Brain pericyte (primary cell): ENCODE measurements around the gene TBL1XR1.
A peak's percentile ranks its signal among the peaks of the same experiment; 100 is the strongest.
"Not testable (repeated sequence)": the region's sequence is repeated elsewhere in the genome, so short reads cannot be mapped to it uniquely, and the experiment has no call there.

Experiments used
- DNase-seq: peaks from one replicate; pipeline ENCODE4 v3.0.0-alpha.2; 2012; ENCODE audit warnings: low read depth, low spot score

The TBL1XR1 gene

GRCh38 chr3:177208223-177208622 is 10.9 kb upstream of the TBL1XR1 start:
- DNase-seq: no peak

- no peak for DNase-seq
These were observed 9.7 kb upstream of the TBL1XR1 start for GRCh38 chr3:177206936-177207335.

- no peak for DNase-seq
These were observed 6.6 kb upstream of the TBL1XR1 start for GRCh38 chr3:177203689-177204395.

- not testable (repeated sequence) for DNase-seq
These were observed 5.7 kb upstream of the TBL1XR1 start for GRCh38 chr3:177203016-177203415.

GRCh38 chr3:177201700-177202397 is 4.6 kb upstream of the TBL1XR1 start:
- DNase-seq: peak; percentile 29

GRCh38 chr3:177199206-177199760 is 2.0 kb upstream of the TBL1XR1 start:
- no peak for DNase-seq

GRCh38 chr3:177197727-177198460 is 612 bp upstream of the TBL1XR1 start:
- no peak for DNase-seq

- DNase-seq: no peak
These were observed 734 bp downstream of the TBL1XR1 start for GRCh38 chr3:177196456-177197040.

- no peak for DNase-seq
These were observed 1.2 kb downstream of the TBL1XR1 start for GRCh38 chr3:177196008-177196455.

GRCh38 chr3:177195242-177195991 is 1.9 kb downstream of the TBL1XR1 start:
- no peak for DNase-seq

- DNase-seq: no peak
These were observed 3.0 kb downstream of the TBL1XR1 start for GRCh38 chr3:177194299-177194698.

GRCh38 chr3:177193688-177194268 is 3.5 kb downstream of the TBL1XR1 start:
- DNase-seq: no peak

- not testable (repeated sequence) for DNase-seq
These were observed 4.0 kb downstream of the TBL1XR1 start for GRCh38 chr3:177193275-177193674.

- no peak for DNase-seq
These were observed 6.3 kb downstream of the TBL1XR1 start for GRCh38 chr3:177190756-177191681.

- not testable (repeated sequence) for DNase-seq
These were observed 7.1 kb downstream of the TBL1XR1 start for GRCh38 chr3:177190184-177190583.

- DNase-seq: not testable (repeated sequence)
These were observed 9.0 kb downstream of the TBL1XR1 start for GRCh38 chr3:177188325-177188724.

GRCh38 chr3:177186306-177186705 is 11.0 kb downstream of the TBL1XR1 start:
- no peak for DNase-seq

- DNase-seq: no peak
These were observed 12.2 kb downstream of the TBL1XR1 start for GRCh38 chr3:177185035-177185574.

GRCh38 chr3:177184602-177185001 is 12.7 kb downstream of the TBL1XR1 start:
- DNase-seq: not testable (repeated sequence)
